HG03097 (cell line): ENCODE results near the gene NAXD.
"Not testable (repeated sequence)": the region's sequence is repeated elsewhere in the genome, so short reads cannot be mapped to it uniquely, and the experiment has no call there.

Experiments
- ATAC-seq: cut with Tn5 transposase; IDR thresholded peaks from one replicate; pipeline ENCODE4 v1.9.1; 2021; ENCODE audit not compliant: unreplicated experiment, low FRiP score

NAXD gene

GRCh38 chr13:110627761-110628476, 12.6 kb downstream of the NAXD start:
- no peak for ATAC-seq

GRCh38 chr13:110628477-110628793, 13.1 kb downstream of the NAXD start:
- no peak for ATAC-seq

GRCh38 chr13:110628952-110629701, 13.8 kb downstream of the NAXD start:
- no peak for ATAC-seq

- ATAC-seq = no peak
These were observed 14.4 kb downstream of the NAXD start for GRCh38 chr13:110629735-110630134.

GRCh38 chr13:110630566-110631119, 15.3 kb downstream of the NAXD start:
- ATAC-seq = no peak

GRCh38 chr13:110632255-110632654, 16.9 kb downstream of the NAXD start:
- not testable (repeated sequence) for ATAC-seq

GRCh38 chr13:110633776-110634175, 18.4 kb downstream of the NAXD start:
- no peak for ATAC-seq

- ATAC-seq = no peak
These were observed 19.2 kb downstream of the NAXD start for GRCh38 chr13:110634558-110634957.

GRCh38 chr13:110635405-110636002, 20.2 kb downstream of the NAXD start:
- ATAC-seq = no peak

- ATAC-seq = no peak
These were observed 20.7 kb downstream of the NAXD start for GRCh38 chr13:110636053-110636475.

GRCh38 chr13:110636701-110637201, 21.4 kb downstream of the NAXD start:
- no peak for ATAC-seq

- no peak for ATAC-seq
These were observed 21.9 kb downstream of the NAXD start for GRCh38 chr13:110637275-110637674.

- ATAC-seq = no peak
These were observed 22.4 kb downstream of the NAXD start for GRCh38 chr13:110637747-110638146.

- ATAC-seq = no peak
These were observed 22.9 kb downstream of the NAXD start for GRCh38 chr13:110638257-110638656.

- ATAC-seq = no peak
These were observed 23.8 kb downstream of the NAXD start for GRCh38 chr13:110638814-110639806.

GRCh38 chr13:110639935-110640334, 24.6 kb downstream of the NAXD start:
- no peak for ATAC-seq

- no peak for ATAC-seq
These were observed 25.3 kb downstream of the NAXD start for GRCh38 chr13:110640591-110641029.

- no peak for ATAC-seq
These were observed 26.0 kb downstream of the NAXD start for GRCh38 chr13:110641055-110642015.
